ENCODE measurements around the gene CSPG4. TPM values are rescaled to one million over a fixed set of nuclear protein-coding genes. Genes with fewer than 3 reads are reported as not detected.

CSPG4 gene
- total and polyA plus RNA-seq, 2 donors (not counting 3 experiments of a cell fraction or from before 2014, with no cell fraction given), result not detected

DNA sequence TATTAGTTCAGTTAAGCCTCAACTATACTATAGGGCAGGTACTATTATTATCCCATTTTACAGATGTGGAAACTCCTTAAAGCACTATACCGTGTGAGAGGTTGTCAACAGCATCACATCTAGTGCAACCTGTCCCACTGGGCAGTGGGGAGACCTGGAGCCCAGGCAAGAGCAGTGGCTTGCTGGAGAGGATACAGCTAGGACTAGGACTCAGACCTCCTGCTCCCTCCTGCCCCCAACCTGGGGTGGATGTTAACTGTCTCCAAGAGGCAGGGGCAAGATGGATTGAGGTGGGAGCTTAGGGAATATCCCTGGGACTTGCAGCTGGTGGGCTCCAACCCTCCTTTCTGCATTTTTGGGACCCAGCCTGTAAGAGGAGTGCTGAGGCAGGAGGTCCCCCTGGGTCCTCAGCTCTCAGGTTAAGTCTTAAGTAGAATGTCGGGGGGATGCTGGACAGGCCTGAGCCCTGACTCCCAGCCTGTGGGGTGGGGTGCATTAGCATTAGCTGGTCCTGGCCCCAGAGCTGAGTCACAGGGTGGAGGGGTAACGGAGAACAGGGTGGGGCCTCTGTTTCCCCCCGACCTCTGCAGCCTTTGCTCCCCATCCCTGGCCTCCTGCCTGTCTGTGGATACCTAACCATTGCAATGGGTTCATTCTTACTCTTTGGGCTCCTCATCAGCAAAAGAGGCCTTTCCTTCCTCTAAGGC is 58.3 kb downstream of the CSPG4 start:
- FAIRE-seq (no peak), DNase-seq (ENCODE audit: low read depth, low spot score) (no peak)
- CTCF ChIA-PET, result interaction anchor here (1.0 kb wide), 1 partner anchor 30 kb away, joined by 4 read pairs; no protein-coding TSS in a partner anchor
- H3K27ac ChIP-seq (ENCODE audit: insufficient read depth, low read depth, low read length), result no peak overlapping the region
- intact Hi-C loops (cut with micrococcal nuclease) (no loop called here), dilution Hi-C loops (cut with MboI; ENCODE audit: extremely low pct_ligation_motif_present, low sequenced_read_pairs) (no loop called here)
- no peak overlapping the region for H3K4me3 ChIP-seq (replicated peaks in 1 of 3; ENCODE audit: insufficient read depth in 1 of 3, low read depth in 1 of 3, low read length in 3 of 3)
- H3K79me2 ChIP-seq (ENCODE audit: control insufficient read depth, insufficient read depth, low read length), result no peaks in the 10 kb centered on the region
- no peaks in the 10 kb centered on the region for H3K27me3 ChIP-seq (ENCODE audit: control insufficient read depth in 2 of 2, insufficient read depth in 2 of 2, low read length in 2 of 2)
- H3K36me3 ChIP-seq (ENCODE audit: control insufficient read depth in 2 of 2, extremely low read depth in 1 of 2, insufficient read depth in 2 of 2, low read length in 2 of 2), result peaks cover 0 to 8% of the 10 kb centered on the region in 2 experiments
- H2AFZ ChIP-seq (ENCODE audit: low read depth, low read length), result no peak overlapping the region
- no peaks in the 10 kb centered on the region for H3K9me1 ChIP-seq (replicated peaks; ENCODE audit: control insufficient read depth, extremely low read depth, insufficient read depth, low read length)
- no peak overlapping the region for H3K9ac ChIP-seq (replicated peaks; ENCODE audit: extremely low read depth, insufficient read depth, low read length)
- POLR2A ChIA-PET, result no interaction called here
- TF ChIP-seq POLR2AphosphoS5 (IDR thresholded peaks at IDR 0.05; ENCODE audit: insufficient read depth, low read depth, low read length) (no peak), EZH2 (IDR thresholded peaks at IDR 0.05; ENCODE audit: borderline replicate concordance, low read depth, low read length, severe bottlenecking) (no peak), CTCF (IDR thresholded peaks at IDR 0.05; ENCODE audit: extremely low read depth in 1 of 2, insufficient read depth in 1 of 2, low read depth in 1 of 2, low read length in 2 of 2) (no peak), GATA2 (IDR thresholded peaks at IDR 0.05; ENCODE audit: insufficient read depth, insufficient read length, low read depth, low read length) (no peak), POLR2A (IDR thresholded peaks at IDR 0.05; ENCODE audit: low read depth, low read length) (no peak), MYC (IDR thresholded peaks at IDR 0.05; ENCODE audit: low read depth, low read length) (no peak), JUN (IDR thresholded peaks at IDR 0.05; ENCODE audit: borderline replicate concordance, insufficient read depth, insufficient read length, low read depth) (no peak), FOS (IDR thresholded peaks at IDR 0.05; ENCODE audit: borderline replicate concordance, insufficient read depth, low read length) (no peak)
- TF ChIP-seq, protein P1, sequence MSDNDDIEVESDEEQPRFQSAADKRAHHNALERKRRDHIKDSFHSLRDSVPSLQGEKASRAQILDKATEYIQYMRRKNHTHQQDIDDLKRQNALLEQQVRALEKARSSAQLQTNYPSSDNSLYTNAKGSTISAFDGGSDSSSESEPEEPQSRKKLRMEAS (IDR thresholded peaks at IDR 0.05; ENCODE audit: insufficient read depth, insufficient read length), result no peak
- H3K4me1 ChIP-seq (ENCODE audit: control insufficient read depth, extremely low read depth, insufficient read depth, low read length), result peaks cover 16% of the 10 kb centered on the region
- no peaks in the 10 kb centered on the region for H4K20me1 ChIP-seq (replicated peaks; ENCODE audit: control insufficient read depth, extremely low read depth, insufficient read depth, low read length)
- BruUV-seq (replicated peaks), result no TSS peak
- H3K4me2 ChIP-seq (ENCODE audit: insufficient read depth, low read length), result no peak overlapping the region
- no peaks in the 10 kb centered on the region for H3K9me3 ChIP-seq (replicated peaks; ENCODE audit: control insufficient read depth, insufficient read depth, low read length)
